GM06990 (cell line): ENCODE measurements around the gene ZBTB34.

Experiments
- DNase-seq: peaks from one replicate; pipeline ENCODE4 v3.0.0-alpha.2; 2011; ENCODE audit not compliant: insufficient read length; ENCODE audit errors: extremely low read depth
- H3K27me3 ChIP-seq: replicated peaks from 2 replicates; pipeline ENCODE4 v1.6.0; 2011; ENCODE audit warnings: low read length; ENCODE audit not compliant: control insufficient read depth, insufficient read depth
- H3K36me3 ChIP-seq: 2 replicates; pipeline ENCODE4 v1.5.1; 2011; ENCODE audit warnings: low read length; ENCODE audit not compliant: control insufficient read depth, insufficient read depth
- H3K4me3 ChIP-seq: replicated peaks from 2 replicates; pipeline ENCODE4 v1.5.1; 2011; ENCODE audit warnings: low read depth, mild to moderate bottlenecking, control low read depth, low read length
- CTCF ChIP-seq: IDR thresholded peaks from 2 replicates; pipeline ENCODE4 v1.5.1; 2011; ENCODE audit warnings: low read length, control low read depth, mild to moderate bottlenecking, inconsistent platforms; ENCODE audit not compliant: insufficient read depth, poor library complexity, severe bottlenecking

Gene ZBTB34

GRCh38 chr9:126832440-126832839, 28.0 kb upstream of the ZBTB34 start:
- no peak for TF ChIP-seq CTCF
- Histone ChIP-seq H3K27me3 (no peaks in the 10 kb centered on the region), H3K4me3 (no peak overlapping the region), H3K36me3 (peaks cover 7% of the 10 kb centered on the region)
- DNase-seq: no peak

- Histone ChIP-seq H3K4me3 (no peak overlapping the region), H3K36me3 (peaks cover 7% of the 10 kb centered on the region), H3K27me3 (no peaks in the 10 kb centered on the region)
- no peak for DNase-seq
- no peak for TF ChIP-seq CTCF
Observed at GRCh38 chr9:126833020-126833419, 27.4 kb upstream of the ZBTB34 start.

GRCh38 chr9:126833710-126834345, 26.6 kb upstream of the ZBTB34 start:
- TF ChIP-seq CTCF: no peak
- Histone ChIP-seq H3K4me3 (no peak overlapping the region), H3K27me3 (no peaks in the 10 kb centered on the region), H3K36me3 (peaks cover 7% of the 10 kb centered on the region)
- DNase-seq: no peak

- TF ChIP-seq CTCF: no peak
- Histone ChIP-seq H3K4me3 (no peak overlapping the region), H3K36me3 (peaks cover 7% of the 10 kb centered on the region), H3K27me3 (no peaks in the 10 kb centered on the region)
- DNase-seq: no peak
Observed at GRCh38 chr9:126834672-126835071, 25.8 kb upstream of the ZBTB34 start.

- no peak for DNase-seq
- Histone ChIP-seq H3K4me3 (no peak overlapping the region), H3K27me3 (no peaks in the 10 kb centered on the region), H3K36me3 (peaks cover 7% of the 10 kb centered on the region)
- no peak for TF ChIP-seq CTCF
Observed at GRCh38 chr9:126836216-126836615, 24.2 kb upstream of the ZBTB34 start.
